AG09319 (cell line): ENCODE data around the gene UNKL.
"Not testable (repeated sequence)": the region's sequence is repeated elsewhere in the genome, so short reads cannot be mapped to it uniquely, and the experiment has no call there.

Experiments used
- DNase-seq: peaks from one replicate; pipeline ENCODE4 v3.0.0-alpha.2; 2010; ENCODE audit warnings: low read depth; ENCODE audit errors: extremely low read depth
- TF ChIP-seq, protein P1 (sequence below): IDR thresholded peaks from 2 replicates; pipeline ENCODE4 v1.5.1; 2011; ENCODE audit warnings: low read depth, mild to moderate bottlenecking, inconsistent platforms, low read length, moderate library complexity

Gene UNKL

DNA sequence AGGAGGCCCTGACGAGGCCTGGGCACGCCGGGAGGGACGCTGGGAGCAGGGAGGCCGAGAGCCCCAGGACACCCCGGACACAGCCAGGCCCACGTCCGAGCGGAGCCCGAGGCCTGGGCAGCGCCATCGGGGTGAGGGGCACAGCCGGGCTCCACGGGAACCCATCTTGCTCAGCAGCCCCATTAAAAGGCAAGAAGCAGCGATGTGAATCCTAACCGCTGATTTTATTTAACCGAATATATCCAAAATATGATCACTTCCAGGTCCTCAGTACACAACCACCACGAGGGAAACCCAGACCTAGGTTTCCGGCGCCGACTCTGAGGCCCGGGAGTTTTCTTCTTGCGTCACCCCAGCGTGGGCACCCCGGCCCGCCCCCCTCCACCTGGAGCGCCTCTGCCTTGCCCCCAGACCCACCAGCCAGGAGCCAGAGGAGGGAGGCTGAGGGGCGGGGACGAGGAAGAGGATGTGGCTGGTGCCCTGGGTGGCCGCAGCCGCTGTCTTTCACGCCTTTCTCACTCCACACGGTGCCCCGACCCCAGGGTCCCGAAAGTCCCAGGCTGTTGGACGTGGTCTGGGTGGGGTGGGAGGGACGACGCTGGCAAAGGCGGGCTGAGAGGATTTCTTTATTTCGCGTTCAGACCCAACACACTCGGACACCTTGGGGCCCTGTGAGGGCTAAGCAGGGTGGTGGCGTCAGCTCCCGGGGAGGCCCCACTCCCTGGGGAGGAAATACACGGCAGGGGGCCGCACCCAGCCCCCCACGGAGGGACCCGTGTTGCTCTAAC, 30.4 kb upstream of the UNKL start:
- DNase-seq: no peak
- TF ChIP-seq, protein P1, sequence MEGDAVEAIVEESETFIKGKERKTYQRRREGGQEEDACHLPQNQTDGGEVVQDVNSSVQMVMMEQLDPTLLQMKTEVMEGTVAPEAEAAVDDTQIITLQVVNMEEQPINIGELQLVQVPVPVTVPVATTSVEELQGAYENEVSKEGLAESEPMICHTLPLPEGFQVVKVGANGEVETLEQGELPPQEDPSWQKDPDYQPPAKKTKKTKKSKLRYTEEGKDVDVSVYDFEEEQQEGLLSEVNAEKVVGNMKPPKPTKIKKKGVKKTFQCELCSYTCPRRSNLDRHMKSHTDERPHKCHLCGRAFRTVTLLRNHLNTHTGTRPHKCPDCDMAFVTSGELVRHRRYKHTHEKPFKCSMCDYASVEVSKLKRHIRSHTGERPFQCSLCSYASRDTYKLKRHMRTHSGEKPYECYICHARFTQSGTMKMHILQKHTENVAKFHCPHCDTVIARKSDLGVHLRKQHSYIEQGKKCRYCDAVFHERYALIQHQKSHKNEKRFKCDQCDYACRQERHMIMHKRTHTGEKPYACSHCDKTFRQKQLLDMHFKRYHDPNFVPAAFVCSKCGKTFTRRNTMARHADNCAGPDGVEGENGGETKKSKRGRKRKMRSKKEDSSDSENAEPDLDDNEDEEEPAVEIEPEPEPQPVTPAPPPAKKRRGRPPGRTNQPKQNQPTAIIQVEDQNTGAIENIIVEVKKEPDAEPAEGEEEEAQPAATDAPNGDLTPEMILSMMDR: no peak

DNA sequence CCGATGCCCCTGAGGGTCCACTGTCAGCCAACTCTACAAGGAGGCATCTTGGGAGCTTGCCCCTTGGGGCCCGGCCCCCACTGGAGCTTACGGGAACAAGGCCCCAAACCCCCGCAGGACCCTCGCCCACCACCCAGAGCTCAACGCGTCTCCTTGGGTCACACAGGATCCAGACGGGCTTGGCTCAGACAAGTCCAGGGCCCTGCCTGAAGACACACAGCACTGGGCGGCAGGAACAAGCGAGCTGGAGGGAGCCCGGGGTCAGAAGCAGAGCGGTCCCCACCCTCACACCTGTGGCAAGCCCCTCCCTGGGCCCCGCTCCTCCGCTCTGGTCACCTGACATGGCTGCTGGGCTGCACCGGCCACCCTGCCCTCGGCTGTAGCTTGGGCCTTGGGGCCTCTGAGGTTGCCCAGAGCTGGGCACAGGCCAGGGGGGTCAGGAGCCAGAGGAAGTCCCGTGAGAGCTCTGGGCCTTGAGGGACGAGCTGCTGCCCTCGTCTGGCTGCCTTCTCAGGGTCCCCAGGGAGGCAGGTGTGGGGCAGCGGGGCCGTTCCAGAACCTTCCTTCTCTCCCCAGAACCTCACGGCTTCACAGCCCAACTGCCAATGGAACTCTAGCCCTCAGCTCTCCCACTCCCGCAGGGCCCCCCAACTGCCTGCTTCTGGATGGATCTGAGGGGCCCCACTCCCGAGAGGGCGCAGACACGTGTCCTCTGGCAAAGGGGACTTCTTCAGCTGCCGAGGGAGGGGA, 29.7 kb upstream of the UNKL start, which contains the start of gene CCDC154:
Gene CCDC154, minus strand, starts transcription at position 577 of the 750 bp plus-strand sequence. Its CDS starts 234 bp downstream, at position 343.
- TF ChIP-seq, protein P1: no peak
- no peak for DNase-seq

DNA sequence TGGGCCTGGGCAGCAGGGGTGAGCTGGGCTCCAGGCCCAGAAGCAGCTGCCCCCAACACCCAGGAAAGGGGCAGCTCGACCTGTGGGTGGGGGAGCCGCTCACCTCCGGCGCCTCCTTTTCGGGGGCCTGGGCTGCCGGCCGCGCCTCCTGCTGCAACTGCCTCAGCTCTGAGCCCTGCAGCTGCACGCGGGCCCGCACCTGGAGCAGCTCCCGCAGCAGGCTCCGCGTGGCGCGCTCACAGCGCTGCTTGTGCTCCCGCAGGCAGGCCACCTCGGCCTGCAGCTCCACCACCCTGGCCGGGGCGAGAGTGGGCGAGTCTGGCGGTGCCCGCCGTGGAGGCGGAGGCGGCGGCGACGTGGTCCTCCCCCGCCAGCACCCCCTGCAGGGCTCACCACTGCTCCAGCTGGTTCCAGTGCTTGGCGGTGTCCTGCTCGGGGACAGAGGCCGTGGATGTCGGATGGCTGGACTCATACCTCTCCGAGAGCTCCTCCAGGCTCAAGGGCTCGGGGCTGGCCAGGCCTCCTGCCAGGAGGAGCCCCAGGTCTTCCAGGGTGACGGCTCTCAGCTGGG, 29.0 kb upstream of the UNKL start:
- TF ChIP-seq, protein P1: no peak
- no peak for DNase-seq

DNA sequence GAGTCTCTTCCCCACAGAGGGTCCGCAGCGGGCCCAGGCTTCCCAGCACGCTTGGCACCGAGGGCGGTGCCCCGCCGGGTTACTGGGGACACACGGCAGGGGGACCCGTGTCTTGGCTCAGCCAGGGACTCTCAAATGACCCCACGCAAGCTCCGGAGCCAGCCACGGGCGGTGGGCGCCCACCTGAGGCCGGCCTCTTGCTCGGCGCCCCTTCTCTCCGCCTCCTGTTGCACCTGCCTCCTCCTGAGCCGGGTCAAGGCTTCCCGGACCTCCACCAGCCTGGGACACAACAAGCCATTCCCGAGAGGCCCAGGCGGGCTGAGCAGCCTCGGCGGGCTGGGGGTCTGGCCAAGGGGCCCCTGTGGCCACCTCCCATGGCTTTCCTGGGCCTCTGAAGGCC, 28.2 kb upstream of the UNKL start:
- TF ChIP-seq, protein P1: no peak
- DNase-seq: no peak

DNA sequence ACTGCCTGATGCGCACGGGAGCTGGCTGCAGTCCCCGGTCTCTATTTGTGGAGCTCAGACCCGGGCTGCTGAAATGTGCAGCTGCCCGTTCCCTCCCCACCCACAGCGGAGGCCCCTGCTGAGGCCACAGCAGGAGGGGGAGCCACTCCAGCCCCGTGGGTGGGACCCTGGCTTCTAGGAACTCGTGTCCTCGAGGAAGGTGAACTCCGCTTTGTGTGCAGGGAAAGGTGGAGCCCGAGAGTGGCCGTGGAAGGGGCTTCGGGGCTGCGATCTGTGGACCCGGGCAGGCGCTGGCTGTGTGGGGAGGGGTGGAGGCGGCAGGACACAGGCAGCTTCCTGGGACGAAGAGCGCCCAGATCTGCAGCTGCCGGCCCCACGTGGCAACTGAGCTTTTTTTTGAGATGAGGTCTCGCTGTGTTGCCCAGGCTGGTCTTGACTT, 26.9 kb upstream of the UNKL start:
- no peak for DNase-seq
- TF ChIP-seq, protein P1: no peak

DNA sequence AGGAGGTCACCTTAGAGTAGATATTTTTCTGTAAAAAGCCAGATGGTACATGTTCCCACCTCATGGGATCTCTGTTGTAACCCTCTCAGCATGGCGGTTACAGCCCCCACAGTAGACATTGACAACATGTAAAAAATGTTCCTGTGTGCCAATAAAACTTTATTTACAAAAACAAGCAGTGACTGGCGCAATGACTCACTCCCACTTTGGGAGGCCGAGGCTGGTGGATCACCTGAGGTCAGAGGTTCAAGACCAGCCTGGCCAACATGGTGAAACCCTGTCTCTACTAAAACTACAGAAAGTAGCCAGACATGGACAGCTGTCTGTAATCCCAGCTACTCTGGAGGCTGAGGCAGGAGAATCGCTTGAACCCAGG, 25.2 kb upstream of the UNKL start:
- DNase-seq: not testable (repeated sequence)

DNA sequence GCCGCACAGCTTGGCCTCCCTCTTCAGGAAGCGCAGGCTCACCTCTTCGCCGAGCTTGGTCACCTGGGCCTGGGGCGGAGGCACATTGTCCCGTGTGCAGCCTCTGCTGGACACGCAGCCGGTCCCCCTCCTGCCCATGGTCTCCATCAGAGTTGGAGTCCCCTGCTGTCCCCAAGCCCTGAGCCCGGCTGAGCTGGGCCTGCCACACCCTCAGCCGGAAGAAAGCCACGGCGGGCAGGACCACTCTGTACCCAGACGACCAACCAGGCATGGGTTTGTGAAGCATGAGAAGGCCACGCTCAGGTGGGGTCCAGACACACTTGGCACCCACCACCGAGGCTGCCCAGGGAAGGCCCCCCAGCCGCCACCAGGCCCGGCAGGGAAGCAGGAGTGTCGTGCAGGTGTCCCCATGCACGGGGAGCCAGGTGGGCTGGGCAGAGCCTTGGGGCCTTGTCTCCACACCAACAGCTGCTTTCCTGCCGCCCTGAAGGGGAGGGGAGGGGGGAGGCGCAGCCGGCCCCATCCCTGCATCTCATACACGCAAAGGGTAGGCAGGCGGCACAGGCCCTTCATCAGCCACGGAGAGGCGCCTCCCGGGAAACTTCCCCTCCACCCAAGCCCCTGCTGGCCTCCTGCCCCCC, 24.7 kb upstream of the UNKL start:
- no peak for DNase-seq
- TF ChIP-seq, protein P1: no peak
